SK-N-SH (cell line): Measurements from ENCODE around the gene TUBB1. TPM values are rescaled to one million over a fixed set of nuclear protein-coding genes. Genes with fewer than 3 reads are reported as not detected.

ENCODE experiments used
- CTCF ChIA-PET: fragments of 300-600, 350-600 bp; formaldehyde crosslinking; extraction: SDS; loops from one replicate; lab custom pipeline; 2021; lab: Yijun Ruan, JAX
- POLR2A ChIA-PET: fragments of 350-600 bp; sonication (Branson Sonifier 250); formaldehyde crosslinking; extraction: SDS; loops from one replicate; lab custom pipeline; 2020; ENCODE audit warnings: antibody characterized with exemption, inconsistent platforms; lab: Yijun Ruan, JAX
- DNase-seq: peaks from one replicate; pipeline ENCODE4 v3.0.0; 2012
- H2AFZ ChIP-seq: fragments of 200-600 bp; sonication (generic); 2 replicates; pipeline ENCODE4 v1.8.1; 2016; ENCODE audit warnings: antibody characterized with exemption, mild to moderate bottlenecking, low read depth
- H3F3A ChIP-seq: fragments of 200-600 bp; sonication (generic); replicated peaks from 2 replicates; pipeline ENCODE3; 2016; ENCODE audit warnings: antibody characterized with exemption, mild to moderate bottlenecking; ENCODE audit not compliant: insufficient read depth
- H3K27ac ChIP-seq, 2 experiments: fragments of 200-500 bp in 1 of 2; fragments of 200-600 bp in 1 of 2; sonication (Bioruptor generic) in 1 of 2; sonication (generic), shearing (Covaris generic) in 1 of 2; 2 replicates each; pipeline versions ENCODE4 v1.5.1 to v1.6.1; 2014 to 2016; ENCODE audit warnings: low read depth in 2 of 2, inconsistent platforms in 1 of 2, low read length in 1 of 2, mild to moderate bottlenecking in 1 of 2, mixed read lengths in 1 of 2
- H3K27me3 ChIP-seq: fragments of 200-600 bp; sonication (generic), shearing (Covaris generic); 2 replicates; pipeline ENCODE4 v1.6.1; 2016; ENCODE audit warnings: mixed run types; ENCODE audit not compliant: insufficient read depth
- H3K36me3 ChIP-seq, 2 experiments: fragments of 200-500 bp in 1 of 2; fragments of 200-600 bp in 1 of 2; sonication (Bioruptor generic) in 1 of 2; sonication (generic) in 1 of 2; replicated peaks in 1 of 2; 2 replicates each; pipeline versions ENCODE3 to v1.5.1; 2014 to 2016; ENCODE audit warnings: low read length in 1 of 2, mild to moderate bottlenecking in 1 of 2; ENCODE audit not compliant: insufficient read depth in 2 of 2, control insufficient read depth in 1 of 2
- H3K4me1 ChIP-seq, 2 experiments: fragments of 200-500 bp in 1 of 2; fragments of 200-600 bp in 1 of 2; sonication (Bioruptor generic) in 1 of 2; sonication (generic), shearing (Covaris generic) in 1 of 2; 2 replicates each; pipeline versions ENCODE4 v1.5.1 to v1.6.1; 2014 to 2016; ENCODE audit warnings: low read depth in 1 of 2, low read length in 1 of 2, mixed run types in 1 of 2; ENCODE audit not compliant: insufficient read depth in 2 of 2, control insufficient read depth in 1 of 2
- H3K4me2 ChIP-seq: fragments of 200-600 bp; sonication (generic), shearing (Covaris generic); 2 replicates; pipeline ENCODE4 v1.6.1; 2017; ENCODE audit warnings: mixed run types
- H3K4me3 ChIP-seq, 2 experiments: fragments of 200-500 bp in 1 of 2; fragments of 200-600 bp in 1 of 2; sonication (Bioruptor generic) in 1 of 2; sonication (generic), shearing (Covaris generic) in 1 of 2; 2 replicates each; pipeline versions ENCODE4 v1.5.1 to v1.8.1; 2014 to 2016; ENCODE audit warnings: low read depth in 2 of 2, inconsistent platforms in 1 of 2, low read length in 1 of 2, mild to moderate bottlenecking in 1 of 2, mixed read lengths in 1 of 2, moderate library complexity in 1 of 2
- H3K79me2 ChIP-seq: fragments of 200-600 bp; sonication (generic); 2 replicates; pipeline ENCODE4 v1.8.1; 2017; ENCODE audit warnings: mild to moderate bottlenecking; ENCODE audit not compliant: insufficient read depth
- H3K9ac ChIP-seq: fragments of 200-600 bp; sonication (generic); 2 replicates; pipeline ENCODE4 v1.6.1; 2017; ENCODE audit warnings: mixed run types
- H3K9me2 ChIP-seq: fragments of 200-600 bp; sonication (generic); 2 replicates; pipeline ENCODE4 v1.6.1; 2017; ENCODE audit warnings: mixed run types
- H3K9me3 ChIP-seq: fragments of 200-600 bp; sonication (generic); 2 replicates; pipeline ENCODE4 v1.6.1; 2017; ENCODE audit warnings: mixed run types, mild to moderate bottlenecking, moderate library complexity
- H4K20me1 ChIP-seq: fragments of 200-600 bp; sonication (generic); 2 replicates; pipeline ENCODE4 v1.6.1; 2017; ENCODE audit warnings: mild to moderate bottlenecking, mixed run types; ENCODE audit not compliant: insufficient read depth
- ELF1 ChIP-seq: IDR thresholded peaks from 2 replicates; pipeline ENCODE4 v1.4.0; 2012
- EZH2phosphoT487 ChIP-seq: fragments of 200-600 bp; sonication (generic); IDR thresholded peaks from 2 replicates; pipeline ENCODE4 v1.6.1; 2017; ENCODE audit warnings: low read depth, mixed run types, mild to moderate bottlenecking, antibody characterized with exemption, moderate library complexity, borderline replicate concordance
- FOSL2 ChIP-seq: IDR thresholded peaks from 2 replicates; pipeline ENCODE4 v1.4.0; 2012; ENCODE audit warnings: low read depth, mild to moderate bottlenecking, moderate library complexity, borderline replicate concordance
- FOXJ3 ChIP-seq: sonication (generic); formaldehyde crosslinking; IDR thresholded peaks from 2 replicates; pipeline ENCODE4 v1.5.1; 2020; ENCODE audit warnings: mild to moderate bottlenecking, missing genetic modification reagents
- FOXM1 ChIP-seq: IDR thresholded peaks from 2 replicates; pipeline ENCODE4 v1.4.0; 2012; ENCODE audit warnings: low read depth, mild to moderate bottlenecking
- GABPA ChIP-seq: IDR thresholded peaks from 2 replicates; pipeline ENCODE4 v1.4.0; 2012; ENCODE audit warnings: low read depth, mild to moderate bottlenecking
- GATA2 ChIP-seq: sonication (generic); formaldehyde crosslinking; IDR thresholded peaks from 2 replicates; pipeline ENCODE4 v1.5.0; 2020; ENCODE audit warnings: mild to moderate bottlenecking, missing genetic modification reagents
- MEF2A ChIP-seq: IDR thresholded peaks from 2 replicates; pipeline ENCODE4 v1.4.0; 2012; ENCODE audit warnings: low read depth, borderline replicate concordance
- MXI1 ChIP-seq: IDR thresholded peaks from 2 replicates; pipeline ENCODE4 v1.6.1; 2012; ENCODE audit warnings: mild to moderate bottlenecking, low read depth, low read length, improper control_type of control experiment
- NRF1 ChIP-seq: IDR thresholded peaks from 2 replicates; pipeline ENCODE4 v1.6.1; 2012; ENCODE audit warnings: low read depth, mild to moderate bottlenecking, low read length
- RAD21 ChIP-seq: IDR thresholded peaks from 2 replicates; pipeline ENCODE4 v1.6.1; 2012; ENCODE audit warnings: mild to moderate bottlenecking, low read length
- RCOR1 ChIP-seq: fragments of 150-350 bp; IDR thresholded peaks from 2 replicates; pipeline ENCODE4 v1.6.1; 2017; ENCODE audit warnings: antibody characterized with exemption, low read length
- RFX5 ChIP-seq: IDR thresholded peaks from 2 replicates; pipeline ENCODE4 v1.6.1; 2012; ENCODE audit warnings: mild to moderate bottlenecking, improper control_type of control experiment, low read length
- SIN3A ChIP-seq: IDR thresholded peaks from 2 replicates; pipeline ENCODE4 v1.6.1; 2012; ENCODE audit warnings: low read depth, mild to moderate bottlenecking, low read length, moderate library complexity, borderline replicate concordance
- SMC3 ChIP-seq: IDR thresholded peaks from 2 replicates; pipeline ENCODE4 v1.6.1; 2012; ENCODE audit warnings: low read depth, low read length, improper control_type of control experiment
- TAF1 ChIP-seq: IDR thresholded peaks from 2 replicates; pipeline ENCODE4 v1.6.1; 2012; ENCODE audit warnings: low read depth, mild to moderate bottlenecking, low read length, moderate library complexity, borderline replicate concordance
- TEAD4 ChIP-seq: IDR thresholded peaks from 2 replicates; pipeline ENCODE4 v1.4.0; 2012; ENCODE audit warnings: mild to moderate bottlenecking, borderline replicate concordance; ENCODE audit not compliant: insufficient read depth
- WGBS: methylation state at CpG from one replicate; pipeline ENCODE4 v1.1.6; 2017; ENCODE audit warnings: low lambda C conversion rate; 5-methylcytosine and 5-hydroxymethylcytosine counted together
- polyA plus RNA-seq, 3 experiments: library from polyadenylated mRNA; depleted of rRNA; stranded (reverse); fragments of >200 nt; gene quantifications; 2 replicates each; pipeline ENCODE4 v1.2.3, GENCODE V29; 2012
- TF ChIP-seq, protein P1 (sequence below): fragments of 150-350 bp; IDR thresholded peaks from 2 replicates; pipeline ENCODE4 v1.6.1; 2017; ENCODE audit warnings: antibody characterized with exemption, low read length, low read depth, borderline replicate concordance
- TF ChIP-seq, protein P2 (sequence below): IDR thresholded peaks from 2 replicates; pipeline ENCODE4 v1.4.0; 2012; ENCODE audit warnings: low read depth, borderline replicate concordance
- TF ChIP-seq, protein P3 (sequence below): IDR thresholded peaks from 2 replicates; pipeline ENCODE4 v1.6.1; 2012; ENCODE audit warnings: mild to moderate bottlenecking, low read depth, low read length, moderate library complexity

TUBB1 gene
- polyA plus RNA-seq, 1 of the 3 experiments (the other 2 are of a cell fraction): not detected

DNA sequence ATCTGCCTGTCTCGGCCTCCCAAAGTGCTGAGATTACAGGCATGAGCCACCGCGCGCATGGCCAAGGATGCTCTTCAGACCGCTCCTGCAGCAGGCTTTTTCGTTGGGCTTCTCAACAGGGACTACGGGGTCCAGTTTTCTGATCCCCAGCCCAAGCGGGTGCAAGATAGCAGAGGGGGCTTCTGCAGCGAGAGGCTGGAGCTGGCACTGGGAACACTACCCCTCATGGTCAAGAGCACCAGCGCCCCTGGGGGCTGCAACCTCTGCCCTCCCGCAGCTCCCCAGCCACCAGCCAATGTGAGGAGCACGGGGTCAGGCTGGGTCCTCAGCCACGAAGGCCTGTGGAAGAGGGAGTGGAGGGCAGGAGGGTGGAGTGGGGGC is 18.2 kb upstream of the TUBB1 start:
- Histone ChIP-seq H3K9ac (no peak overlapping the region), H3K36me3 (peaks cover 0 to 2% of the 10 kb centered on the region in 2 experiments), H3K4me1 (peaks cover 0 to 3% of the 10 kb centered on the region in 2 experiments; a peak in 1 of 4 replicates), H3K4me3 (no peak overlapping the region), H3K9me2 (no peaks in the 10 kb centered on the region), H2AFZ (no peak overlapping the region), H3F3A (no peaks in the 10 kb centered on the region), H4K20me1 (no peaks in the 10 kb centered on the region), H3K27ac (no peak overlapping the region), H3K27me3 (no peaks in the 10 kb centered on the region), H3K79me2 (no peaks in the 10 kb centered on the region), H3K9me3 (no peaks in the 10 kb centered on the region), H3K4me2 (no peak overlapping the region)
- CTCF ChIA-PET: interaction anchor here (1.3 kb wide), 2 partner anchors 14 to 122 kb away, joined by 3 to 4 read pairs; no protein-coding TSS in a partner anchor
- DNase-seq: no peak
- POLR2A ChIA-PET: no interaction called here
- TF ChIP-seq, protein P1, sequence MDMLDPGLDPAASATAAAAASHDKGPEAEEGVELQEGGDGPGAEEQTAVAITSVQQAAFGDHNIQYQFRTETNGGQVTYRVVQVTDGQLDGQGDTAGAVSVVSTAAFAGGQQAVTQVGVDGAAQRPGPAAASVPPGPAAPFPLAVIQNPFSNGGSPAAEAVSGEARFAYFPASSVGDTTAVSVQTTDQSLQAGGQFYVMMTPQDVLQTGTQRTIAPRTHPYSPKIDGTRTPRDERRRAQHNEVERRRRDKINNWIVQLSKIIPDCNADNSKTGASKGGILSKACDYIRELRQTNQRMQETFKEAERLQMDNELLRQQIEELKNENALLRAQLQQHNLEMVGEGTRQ: no peak
- TF ChIP-seq RCOR1 (no peak), MXI1 (no peak), NRF1 (no peak), RAD21 (no peak), FOXM1 (no peak), EZH2phosphoT487 (no peak), TEAD4 (no peak), SMC3 (no peak), FOXJ3 (no peak), TAF1 (no peak), GATA2 (CRISPR knock-in tag) (no peak), ELF1 (no peak), MEF2A (no peak), SIN3A (no peak), FOSL2 (no peak), RFX5 (no peak), GABPA (no peak)
- TF ChIP-seq, protein P2, sequence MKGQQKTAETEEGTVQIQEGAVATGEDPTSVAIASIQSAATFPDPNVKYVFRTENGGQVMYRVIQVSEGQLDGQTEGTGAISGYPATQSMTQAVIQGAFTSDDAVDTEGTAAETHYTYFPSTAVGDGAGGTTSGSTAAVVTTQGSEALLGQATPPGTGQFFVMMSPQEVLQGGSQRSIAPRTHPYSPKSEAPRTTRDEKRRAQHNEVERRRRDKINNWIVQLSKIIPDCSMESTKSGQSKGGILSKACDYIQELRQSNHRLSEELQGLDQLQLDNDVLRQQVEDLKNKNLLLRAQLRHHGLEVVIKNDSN: no peak
- TF ChIP-seq, protein P3, sequence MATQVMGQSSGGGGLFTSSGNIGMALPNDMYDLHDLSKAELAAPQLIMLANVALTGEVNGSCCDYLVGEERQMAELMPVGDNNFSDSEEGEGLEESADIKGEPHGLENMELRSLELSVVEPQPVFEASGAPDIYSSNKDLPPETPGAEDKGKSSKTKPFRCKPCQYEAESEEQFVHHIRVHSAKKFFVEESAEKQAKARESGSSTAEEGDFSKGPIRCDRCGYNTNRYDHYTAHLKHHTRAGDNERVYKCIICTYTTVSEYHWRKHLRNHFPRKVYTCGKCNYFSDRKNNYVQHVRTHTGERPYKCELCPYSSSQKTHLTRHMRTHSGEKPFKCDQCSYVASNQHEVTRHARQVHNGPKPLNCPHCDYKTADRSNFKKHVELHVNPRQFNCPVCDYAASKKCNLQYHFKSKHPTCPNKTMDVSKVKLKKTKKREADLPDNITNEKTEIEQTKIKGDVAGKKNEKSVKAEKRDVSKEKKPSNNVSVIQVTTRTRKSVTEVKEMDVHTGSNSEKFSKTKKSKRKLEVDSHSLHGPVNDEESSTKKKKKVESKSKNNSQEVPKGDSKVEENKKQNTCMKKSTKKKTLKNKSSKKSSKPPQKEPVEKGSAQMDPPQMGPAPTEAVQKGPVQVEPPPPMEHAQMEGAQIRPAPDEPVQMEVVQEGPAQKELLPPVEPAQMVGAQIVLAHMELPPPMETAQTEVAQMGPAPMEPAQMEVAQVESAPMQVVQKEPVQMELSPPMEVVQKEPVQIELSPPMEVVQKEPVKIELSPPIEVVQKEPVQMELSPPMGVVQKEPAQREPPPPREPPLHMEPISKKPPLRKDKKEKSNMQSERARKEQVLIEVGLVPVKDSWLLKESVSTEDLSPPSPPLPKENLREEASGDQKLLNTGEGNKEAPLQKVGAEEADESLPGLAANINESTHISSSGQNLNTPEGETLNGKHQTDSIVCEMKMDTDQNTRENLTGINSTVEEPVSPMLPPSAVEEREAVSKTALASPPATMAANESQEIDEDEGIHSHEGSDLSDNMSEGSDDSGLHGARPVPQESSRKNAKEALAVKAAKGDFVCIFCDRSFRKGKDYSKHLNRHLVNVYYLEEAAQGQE: no peak
- 89% methylated on average over 12 of the region's 13 CpGs for WGBS
